Fibroblast of pulmonary artery (primary cell): Measurements from ENCODE around the gene TFAP2E.
A peak's percentile ranks its signal among the peaks of the same experiment; 100 is the strongest.
"Not testable (repeated sequence)": the region's sequence is repeated elsewhere in the genome, so short reads cannot be mapped to it uniquely, and the experiment has no call there.

Source experiments
- DNase-seq: peaks from one replicate; pipeline ENCODE4 v3.0.0-alpha.2; 2010; ENCODE audit warnings: low read depth
- H3K4me3 ChIP-seq: replicated peaks from 2 replicates; pipeline ENCODE4 v1.5.1; 2011; ENCODE audit warnings: low read depth, mild to moderate bottlenecking, control low read depth, low read length, moderate library complexity
- TF ChIP-seq, protein P1 (sequence below): IDR thresholded peaks from 2 replicates; pipeline ENCODE4 v1.5.1; 2011; ENCODE audit warnings: mild to moderate bottlenecking, control low read depth, low read length, inconsistent platforms; ENCODE audit errors: missing control alignments

Gene TFAP2E

DNA sequence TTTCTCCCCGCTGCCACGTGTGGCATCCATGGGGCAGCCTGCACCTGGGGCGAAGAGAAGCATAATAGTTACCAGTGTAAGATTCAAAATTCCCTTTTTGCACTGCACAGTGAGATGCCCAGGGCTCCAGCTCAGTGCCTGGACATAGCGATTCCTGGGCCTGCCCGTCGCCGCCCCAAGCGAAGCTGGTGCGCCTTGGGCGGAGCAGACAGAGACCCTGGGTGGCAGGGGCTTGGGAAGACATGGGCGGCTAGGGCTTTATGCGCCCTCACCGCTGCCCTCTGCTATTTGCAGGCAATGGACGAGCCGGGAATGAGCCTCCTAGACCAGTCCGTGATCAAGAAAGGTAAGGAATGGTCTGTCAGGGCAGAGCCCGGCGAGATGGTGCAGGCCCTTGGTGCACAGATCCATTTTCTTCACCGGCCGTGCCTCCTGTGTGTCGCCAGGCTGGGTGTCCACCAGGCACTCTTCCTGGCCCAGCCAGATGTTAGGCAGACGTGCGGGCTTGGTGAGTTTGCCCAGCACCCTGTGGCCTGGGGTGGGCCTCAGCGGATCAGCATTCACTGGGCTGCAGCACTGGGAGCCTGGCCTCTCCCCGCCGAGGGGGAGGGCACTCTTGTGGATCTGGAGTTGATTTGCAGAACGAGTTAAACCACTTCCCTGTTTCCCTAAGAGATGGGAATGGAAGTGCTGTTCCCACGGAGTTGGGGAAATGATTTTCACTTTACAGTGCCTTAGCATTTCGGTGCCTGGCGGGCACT is 1.7 kb downstream of the TFAP2E start:
- no peak for DNase-seq
- H3K4me3 ChIP-seq, result no peak overlapping the region
- TF ChIP-seq, protein P1, sequence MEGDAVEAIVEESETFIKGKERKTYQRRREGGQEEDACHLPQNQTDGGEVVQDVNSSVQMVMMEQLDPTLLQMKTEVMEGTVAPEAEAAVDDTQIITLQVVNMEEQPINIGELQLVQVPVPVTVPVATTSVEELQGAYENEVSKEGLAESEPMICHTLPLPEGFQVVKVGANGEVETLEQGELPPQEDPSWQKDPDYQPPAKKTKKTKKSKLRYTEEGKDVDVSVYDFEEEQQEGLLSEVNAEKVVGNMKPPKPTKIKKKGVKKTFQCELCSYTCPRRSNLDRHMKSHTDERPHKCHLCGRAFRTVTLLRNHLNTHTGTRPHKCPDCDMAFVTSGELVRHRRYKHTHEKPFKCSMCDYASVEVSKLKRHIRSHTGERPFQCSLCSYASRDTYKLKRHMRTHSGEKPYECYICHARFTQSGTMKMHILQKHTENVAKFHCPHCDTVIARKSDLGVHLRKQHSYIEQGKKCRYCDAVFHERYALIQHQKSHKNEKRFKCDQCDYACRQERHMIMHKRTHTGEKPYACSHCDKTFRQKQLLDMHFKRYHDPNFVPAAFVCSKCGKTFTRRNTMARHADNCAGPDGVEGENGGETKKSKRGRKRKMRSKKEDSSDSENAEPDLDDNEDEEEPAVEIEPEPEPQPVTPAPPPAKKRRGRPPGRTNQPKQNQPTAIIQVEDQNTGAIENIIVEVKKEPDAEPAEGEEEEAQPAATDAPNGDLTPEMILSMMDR, result no peak

DNA sequence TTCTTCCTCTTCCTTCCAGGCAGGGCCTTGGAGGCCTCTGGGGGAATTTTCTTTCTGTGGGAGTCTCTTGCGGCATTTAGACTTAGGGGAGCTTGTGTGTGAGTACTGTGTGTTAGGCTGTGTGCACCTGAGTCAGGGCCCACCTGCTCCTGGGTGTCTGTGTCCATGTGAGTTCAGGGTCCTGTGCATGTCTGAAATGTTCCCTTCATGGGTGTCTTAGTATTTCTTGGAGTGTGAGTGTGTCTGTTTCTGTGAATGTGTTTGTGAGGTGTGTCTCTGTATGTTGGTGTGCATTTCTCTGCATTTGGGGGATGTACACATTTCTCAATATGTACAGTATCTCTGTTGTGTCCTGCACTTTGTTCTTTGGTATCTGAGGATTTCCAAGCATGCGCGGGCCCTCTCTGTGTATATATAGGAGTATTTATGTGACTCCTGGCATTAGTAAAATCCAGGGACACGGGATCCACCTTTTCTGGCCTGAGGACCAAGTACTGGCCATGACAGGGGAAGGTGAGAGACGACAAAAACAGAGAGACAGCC is 2.4 kb downstream of the TFAP2E start:
- H3K4me3 ChIP-seq, result no peak overlapping the region
- TF ChIP-seq, protein P1, result no peak
- DNase-seq, result no peak

DNA sequence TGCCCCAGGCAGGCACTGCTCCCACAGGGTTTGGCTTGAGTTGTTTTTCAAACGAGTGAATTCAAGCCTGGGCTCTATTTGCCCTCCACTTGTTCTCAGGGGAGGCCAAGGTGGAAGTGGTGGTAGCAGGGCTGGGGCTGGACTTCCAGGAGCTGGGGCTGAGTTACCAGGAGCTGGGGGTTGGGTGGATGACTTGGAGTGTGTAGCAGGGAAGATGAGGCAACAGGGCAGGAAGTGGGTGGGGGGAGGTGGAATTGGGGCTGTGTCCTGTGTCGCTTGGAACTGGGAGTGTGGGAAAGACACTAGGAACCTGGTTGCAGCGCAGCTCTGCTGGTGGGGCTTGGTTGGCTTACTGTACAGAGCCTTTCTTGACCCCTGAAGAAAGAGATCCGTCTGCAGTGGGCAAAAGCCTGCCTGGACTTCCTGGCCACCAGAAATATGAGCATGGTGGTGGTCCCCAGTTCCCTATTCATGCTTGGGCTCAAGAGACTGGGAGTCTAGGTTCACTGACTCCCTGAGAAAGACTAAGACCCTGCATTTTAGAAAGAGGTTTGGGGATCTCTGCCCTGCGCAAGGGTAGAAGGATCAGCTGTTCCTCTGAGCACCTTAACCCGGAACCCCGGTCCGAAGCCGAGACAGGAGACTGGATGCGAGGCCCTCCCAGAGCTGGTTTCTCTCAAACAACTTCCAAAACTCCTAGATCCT is 3.1 kb downstream of the TFAP2E start:
- DNase-seq, result no peak
- no peak overlapping the region for H3K4me3 ChIP-seq
- TF ChIP-seq, protein P1, result no peak

DNA sequence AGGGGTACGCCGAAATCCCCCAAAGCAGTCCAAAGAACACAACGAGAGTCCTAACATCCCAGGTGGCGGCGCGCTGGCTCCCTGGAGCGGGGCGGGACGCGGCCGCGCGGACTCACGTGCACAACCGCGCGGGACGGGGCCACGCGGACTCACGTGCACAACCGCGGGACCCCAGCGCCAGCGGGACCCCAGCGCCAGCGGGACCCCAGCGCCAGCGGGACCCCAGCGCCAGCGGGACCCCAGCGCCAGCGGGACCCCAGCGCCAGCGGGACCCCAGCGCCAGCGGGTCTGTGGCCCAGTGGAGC is 3.6 kb downstream of the TFAP2E start:
- DNase-seq, H3K4me3 ChIP-seq: not testable (repeated sequence)

DNA sequence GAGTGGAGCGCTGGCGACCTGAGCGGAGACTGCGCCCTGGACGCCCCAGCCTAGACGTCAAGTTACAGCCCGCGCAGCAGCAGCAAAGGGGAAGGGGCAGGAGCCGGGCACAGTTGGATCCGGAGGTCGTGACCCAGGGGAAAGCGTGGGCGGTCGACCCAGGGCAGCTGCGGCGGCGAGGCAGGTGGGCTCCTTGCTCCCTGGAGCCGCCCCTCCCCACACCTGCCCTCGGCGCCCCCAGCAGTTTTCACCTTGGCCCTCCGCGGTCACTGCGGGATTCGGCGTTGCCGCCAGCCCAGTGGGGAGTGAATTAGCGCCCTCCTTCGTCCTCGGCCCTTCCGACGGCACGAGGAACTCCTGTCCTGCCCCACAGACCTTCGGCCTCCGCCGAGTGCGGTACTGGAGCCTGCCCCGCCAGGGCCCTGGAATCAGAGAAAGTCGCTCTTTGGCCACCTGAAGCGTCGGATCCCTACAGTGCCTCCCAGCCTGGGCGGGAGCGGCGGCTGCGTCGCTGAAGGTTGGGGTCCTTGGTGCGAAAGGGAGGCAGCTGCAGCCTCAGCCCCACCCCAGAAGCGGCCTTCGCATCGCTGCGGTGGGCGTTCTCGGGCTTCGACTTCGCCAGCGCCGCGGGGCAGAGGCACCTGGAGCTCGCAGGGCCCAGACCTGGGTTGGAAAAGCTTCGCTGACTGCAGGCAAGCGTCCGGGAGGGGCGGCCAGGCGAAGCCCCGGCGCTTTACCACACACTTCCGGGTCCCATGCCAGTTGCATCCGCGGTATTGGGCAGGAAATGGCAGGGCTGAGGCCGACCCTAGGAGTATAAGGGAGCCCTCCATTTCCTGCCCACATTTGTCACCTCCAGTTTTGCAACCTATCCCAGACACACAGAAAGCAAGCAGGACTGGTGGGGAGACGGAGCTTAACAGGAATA is 4.2 kb downstream of the TFAP2E start:
- TF ChIP-seq, protein P1, result no peak
- no peak for DNase-seq
- H3K4me3 ChIP-seq, result peak overlapping the region; percentile 3

DNA sequence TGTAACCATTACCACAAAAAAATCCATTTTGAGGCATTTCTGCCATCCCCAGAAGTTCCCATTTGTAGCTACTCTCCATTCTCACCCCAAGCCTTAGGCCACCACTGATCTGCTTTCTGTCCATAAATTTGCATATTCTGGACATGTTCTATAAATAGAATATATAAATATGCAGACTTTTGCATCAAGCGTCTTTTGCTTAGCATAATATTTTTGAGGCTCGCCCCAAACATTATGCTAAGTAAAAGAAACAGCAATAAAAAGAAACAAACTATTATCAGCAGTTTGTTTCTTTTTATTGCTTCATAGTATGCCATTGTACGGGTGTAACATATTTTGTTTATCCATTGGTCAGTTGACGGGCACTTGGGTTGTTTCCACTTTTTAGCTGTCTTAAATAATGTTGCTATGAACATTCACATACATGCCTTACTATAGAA is 7.9 kb downstream of the TFAP2E start:
- TF ChIP-seq, protein P1, result no peak
- no peak for DNase-seq
- H3K4me3 ChIP-seq, result no peak overlapping the region

DNA sequence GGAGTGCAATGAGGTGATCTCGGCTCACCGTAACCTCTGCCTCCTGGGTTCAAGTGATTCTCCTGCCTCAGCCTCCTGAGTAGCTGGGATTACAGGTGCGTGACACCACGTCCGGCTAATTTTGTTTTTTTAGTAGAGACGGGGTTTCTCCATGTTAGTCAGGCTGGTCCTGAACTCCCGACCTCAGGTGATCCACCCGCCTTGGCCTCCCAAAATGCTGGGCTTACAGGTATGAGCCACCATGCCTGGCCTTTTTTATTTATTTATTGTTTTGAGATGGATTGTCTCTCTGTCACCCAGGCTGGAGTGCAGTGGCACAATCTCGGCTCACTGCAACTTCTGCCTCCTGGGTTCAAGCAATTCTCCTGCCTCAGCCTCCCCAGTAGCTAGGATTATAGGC is 8.5 kb downstream of the TFAP2E start:
- DNase-seq, result not testable (repeated sequence)

More for the DNA sequence above, 8.5 kb downstream of the TFAP2E start:
- not testable (repeated sequence) for H3K4me3 ChIP-seq
